ENCODE results near the gene NEK10.

NEK10 gene

DNA sequence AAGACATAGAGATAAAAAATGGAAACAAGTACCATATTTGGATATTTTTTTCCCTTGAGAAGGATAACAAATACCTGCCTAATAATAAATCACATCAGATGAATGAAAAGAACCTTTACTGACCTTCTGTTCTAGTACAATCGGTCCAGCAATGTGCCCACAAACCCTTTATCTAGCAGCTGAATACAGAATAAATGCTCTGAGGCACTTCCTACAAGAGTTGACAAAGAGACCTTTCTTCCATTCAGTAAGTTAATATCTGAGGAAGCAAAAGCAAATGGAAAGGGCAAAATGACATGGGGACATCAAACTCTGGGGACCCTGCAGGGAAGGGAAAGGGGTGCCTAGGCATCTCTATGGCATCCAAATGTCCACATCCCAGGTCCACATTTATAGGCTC, 115.8 kb downstream of the NEK10 start:
- H4K12ac ChIP-seq (ENCODE audit: low read depth, low read length), result no peak overlapping the region
- H3K4me3 ChIP-seq (ENCODE audit: low read depth, low read length), result no peak overlapping the region
- H2BK5ac ChIP-seq (ENCODE audit: low read depth, low read length, poor library complexity), result no peak overlapping the region
- no peaks in the 10 kb centered on the region for H3K4me1 ChIP-seq (ENCODE audit: control insufficient read depth in 1 of 2, insufficient read depth in 2 of 2, low read length in 2 of 2)
- H3K18ac ChIP-seq (ENCODE audit: low read length), result no peak overlapping the region
- H3K14ac ChIP-seq (ENCODE audit: low read length), result no peak overlapping the region
- no peak overlapping the region for H3K4me2 ChIP-seq (ENCODE audit: low read length)
- H2BK12ac ChIP-seq (ENCODE audit: low read length), result no peak overlapping the region
- H3K4ac ChIP-seq (ENCODE audit: low read depth, low read length), result no peak overlapping the region
- H2AFZ ChIP-seq (ENCODE audit: insufficient read depth, low read length, poor library complexity), result no peak overlapping the region
- no peaks in the 10 kb centered on the region for H3K79me2 ChIP-seq (ENCODE audit: control insufficient read depth, insufficient read depth, low read length, poor library complexity)
- H2AK5ac ChIP-seq (ENCODE audit: low read length), result no peak overlapping the region
- H3K27me3 ChIP-seq (ENCODE audit: insufficient read depth, low read length), result no peaks in the 10 kb centered on the region
- no peaks in the 10 kb centered on the region for H3K79me1 ChIP-seq (ENCODE audit: low read length)
- no peak overlapping the region for H2BK120ac ChIP-seq (ENCODE audit: insufficient read depth, low read length, poor library complexity)
- no peak overlapping the region for H4K91ac ChIP-seq (ENCODE audit: low read depth, low read length)
- H3K36me3 ChIP-seq (ENCODE audit: control insufficient read depth in 1 of 2, insufficient read depth in 2 of 2, low read length in 2 of 2), result no peaks in the 10 kb centered on the region
- no peak overlapping the region for H4K8ac ChIP-seq (ENCODE audit: low read depth, low read length)
- H3K23ac ChIP-seq (ENCODE audit: low read length), result no peak overlapping the region
- whole genome bisulfite sequencing (ENCODE audit: extremely low coverage, insufficient coverage, insufficient read length), result no CpG with 5 or more reads among the region's 1 CpG
- H3K9me3 ChIP-seq (ENCODE audit: insufficient read depth, low read depth, low read length), result no peaks in the 10 kb centered on the region
- H3K27ac ChIP-seq (ENCODE audit: low read depth, low read length), result no peak overlapping the region
- no peak overlapping the region for H3K9ac ChIP-seq (ENCODE audit: low read length)
- no peak for DNase-seq

- Histone ChIP-seq H3K27me3 (ENCODE audit: insufficient read depth, low read length) (no peaks in the 10 kb centered on the region), H3K14ac (ENCODE audit: low read length) (no peak overlapping the region), H3K79me1 (ENCODE audit: low read length) (no peaks in the 10 kb centered on the region), H3K4ac (ENCODE audit: low read depth, low read length) (no peak overlapping the region), H2BK12ac (ENCODE audit: low read length) (no peak overlapping the region), H3K18ac (ENCODE audit: low read length) (no peak overlapping the region), H3K9me3 (ENCODE audit: insufficient read depth, low read depth, low read length) (no peaks in the 10 kb centered on the region), H3K4me3 (ENCODE audit: low read depth, low read length) (no peak overlapping the region), H2BK120ac (ENCODE audit: insufficient read depth, low read length, poor library complexity) (no peak overlapping the region), H4K12ac (ENCODE audit: low read depth, low read length) (no peak overlapping the region), H3K9ac (ENCODE audit: low read length) (no peak overlapping the region), H2AK5ac (ENCODE audit: low read length) (no peak overlapping the region), H3K23ac (ENCODE audit: low read length) (no peak overlapping the region), H3K4me1 (ENCODE audit: control insufficient read depth in 1 of 2, insufficient read depth in 2 of 2, low read length in 2 of 2) (no peaks in the 10 kb centered on the region), H2AFZ (ENCODE audit: insufficient read depth, low read length, poor library complexity) (no peak overlapping the region), H2BK5ac (ENCODE audit: low read depth, low read length, poor library complexity) (no peak overlapping the region), H3K79me2 (ENCODE audit: control insufficient read depth, insufficient read depth, low read length, poor library complexity) (no peaks in the 10 kb centered on the region), H3K36me3 (ENCODE audit: control insufficient read depth in 1 of 2, insufficient read depth in 2 of 2, low read length in 2 of 2) (no peaks in the 10 kb centered on the region), H4K91ac (ENCODE audit: low read depth, low read length) (no peak overlapping the region), H3K4me2 (ENCODE audit: low read length) (no peak overlapping the region), H4K8ac (ENCODE audit: low read depth, low read length) (no peak overlapping the region), H3K27ac (ENCODE audit: low read depth, low read length) (no peak overlapping the region)
- DNase-seq, result no peak
Measured at GRCh38 chr3:27252646-27253045, 116.5 kb downstream of the NEK10 start.

- Histone ChIP-seq H3K9me3 (ENCODE audit: insufficient read depth, low read depth, low read length) (no peaks in the 10 kb centered on the region), H3K79me2 (ENCODE audit: control insufficient read depth, insufficient read depth, low read length, poor library complexity) (no peaks in the 10 kb centered on the region), H2AFZ (ENCODE audit: insufficient read depth, low read length, poor library complexity) (no peak overlapping the region), H3K79me1 (ENCODE audit: low read length) (no peaks in the 10 kb centered on the region), H3K4me1 (ENCODE audit: control insufficient read depth in 1 of 2, insufficient read depth in 2 of 2, low read length in 2 of 2) (no peaks in the 10 kb centered on the region), H3K23ac (ENCODE audit: low read length) (no peak overlapping the region), H2AK5ac (ENCODE audit: low read length) (no peak overlapping the region), H4K8ac (ENCODE audit: low read depth, low read length) (no peak overlapping the region), H3K27ac (ENCODE audit: low read depth, low read length) (no peak overlapping the region), H2BK5ac (ENCODE audit: low read depth, low read length, poor library complexity) (no peak overlapping the region), H3K9ac (ENCODE audit: low read length) (no peak overlapping the region), H4K91ac (ENCODE audit: low read depth, low read length) (no peak overlapping the region), H2BK120ac (ENCODE audit: insufficient read depth, low read length, poor library complexity) (no peak overlapping the region), H3K36me3 (ENCODE audit: control insufficient read depth in 1 of 2, insufficient read depth in 2 of 2, low read length in 2 of 2) (no peaks in the 10 kb centered on the region), H3K27me3 (ENCODE audit: insufficient read depth, low read length) (no peaks in the 10 kb centered on the region), H3K4ac (ENCODE audit: low read depth, low read length) (no peak overlapping the region), H3K14ac (ENCODE audit: low read length) (no peak overlapping the region), H3K4me2 (ENCODE audit: low read length) (no peak overlapping the region), H2BK12ac (ENCODE audit: low read length) (no peak overlapping the region), H3K4me3 (ENCODE audit: low read depth, low read length) (no peak overlapping the region), H3K18ac (ENCODE audit: low read length) (no peak overlapping the region), H4K12ac (ENCODE audit: low read depth, low read length) (no peak overlapping the region)
- no peak for DNase-seq
- no CpG with 5 or more reads among the region's 2 CpGs for WGBS (ENCODE audit: extremely low coverage, insufficient coverage, insufficient read length)
Measured at GRCh38 chr3:27244374-27244773, 124.8 kb downstream of the NEK10 start.

- Histone ChIP-seq H3K4me3 (ENCODE audit: low read depth, low read length) (no peak overlapping the region), H2BK120ac (ENCODE audit: insufficient read depth, low read length, poor library complexity) (no peak overlapping the region), H3K18ac (ENCODE audit: low read length) (no peak overlapping the region), H4K12ac (ENCODE audit: low read depth, low read length) (no peak overlapping the region), H4K8ac (ENCODE audit: low read depth, low read length) (no peak overlapping the region), H3K4me2 (ENCODE audit: low read length) (no peak overlapping the region), H3K27ac (ENCODE audit: low read depth, low read length) (no peak overlapping the region), H3K79me2 (ENCODE audit: control insufficient read depth, insufficient read depth, low read length, poor library complexity) (no peaks in the 10 kb centered on the region), H3K9ac (ENCODE audit: low read length) (no peak overlapping the region), H3K27me3 (ENCODE audit: insufficient read depth, low read length) (no peaks in the 10 kb centered on the region), H2BK5ac (ENCODE audit: low read depth, low read length, poor library complexity) (no peak overlapping the region), H3K9me3 (ENCODE audit: insufficient read depth, low read depth, low read length) (no peaks in the 10 kb centered on the region), H3K4ac (ENCODE audit: low read depth, low read length) (no peak overlapping the region), H2AFZ (ENCODE audit: insufficient read depth, low read length, poor library complexity) (no peak overlapping the region), H2BK12ac (ENCODE audit: low read length) (no peak overlapping the region), H3K4me1 (ENCODE audit: control insufficient read depth in 1 of 2, insufficient read depth in 2 of 2, low read length in 2 of 2) (no peaks in the 10 kb centered on the region), H4K91ac (ENCODE audit: low read depth, low read length) (no peak overlapping the region), H3K79me1 (ENCODE audit: low read length) (no peaks in the 10 kb centered on the region), H3K23ac (ENCODE audit: low read length) (no peak overlapping the region), H2AK5ac (ENCODE audit: low read length) (no peak overlapping the region), H3K14ac (ENCODE audit: low read length) (no peak overlapping the region), H3K36me3 (ENCODE audit: control insufficient read depth in 1 of 2, insufficient read depth in 2 of 2, low read length in 2 of 2) (no peaks in the 10 kb centered on the region)
- DNase-seq, result no peak
Measured at GRCh38 chr3:27239951-27240350, 129.2 kb downstream of the NEK10 start.

DNA sequence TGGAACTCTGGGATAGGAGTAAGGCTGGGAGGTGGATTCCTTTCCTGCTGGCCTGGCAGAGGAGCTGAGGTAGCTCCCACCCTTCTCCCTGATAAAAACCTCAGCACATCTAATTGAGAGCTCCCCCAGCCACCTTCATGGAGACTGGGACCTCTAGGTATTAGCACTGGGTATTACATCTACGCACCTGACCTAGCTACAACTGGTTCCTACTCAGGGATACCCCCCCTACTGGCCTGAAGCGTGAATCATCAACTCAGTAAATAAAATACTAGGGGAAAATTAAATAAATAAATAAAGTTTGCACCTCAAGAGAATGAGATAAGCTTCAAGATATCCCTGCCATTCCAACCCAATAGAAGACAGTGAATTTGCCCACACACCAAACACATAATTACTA, 140.4 kb downstream of the NEK10 start:
- Histone ChIP-seq H2AFZ (ENCODE audit: insufficient read depth, low read length, poor library complexity) (no peak overlapping the region), H3K27ac (ENCODE audit: low read depth, low read length) (no peak overlapping the region), H3K4me1 (ENCODE audit: control insufficient read depth in 1 of 2, insufficient read depth in 2 of 2, low read length in 2 of 2) (no peaks in the 10 kb centered on the region), H2BK12ac (ENCODE audit: low read length) (no peak overlapping the region), H3K23ac (ENCODE audit: low read length) (no peak overlapping the region), H2BK120ac (ENCODE audit: insufficient read depth, low read length, poor library complexity) (no peak overlapping the region), H4K12ac (ENCODE audit: low read depth, low read length) (no peak overlapping the region), H3K9ac (ENCODE audit: low read length) (no peak overlapping the region), H3K79me2 (ENCODE audit: control insufficient read depth, insufficient read depth, low read length, poor library complexity) (no peaks in the 10 kb centered on the region), H3K4ac (ENCODE audit: low read depth, low read length) (no peak overlapping the region), H3K79me1 (ENCODE audit: low read length) (no peaks in the 10 kb centered on the region), H3K9me3 (ENCODE audit: insufficient read depth, low read depth, low read length) (no peaks in the 10 kb centered on the region), H3K4me2 (ENCODE audit: low read length) (no peak overlapping the region), H4K8ac (ENCODE audit: low read depth, low read length) (no peak overlapping the region), H4K91ac (ENCODE audit: low read depth, low read length) (no peak overlapping the region), H3K36me3 (ENCODE audit: control insufficient read depth in 1 of 2, insufficient read depth in 2 of 2, low read length in 2 of 2) (no peaks in the 10 kb centered on the region), H3K27me3 (ENCODE audit: insufficient read depth, low read length) (no peaks in the 10 kb centered on the region), H3K4me3 (ENCODE audit: low read depth, low read length) (no peak overlapping the region), H3K18ac (ENCODE audit: low read length) (no peak overlapping the region), H2AK5ac (ENCODE audit: low read length) (no peak overlapping the region), H2BK5ac (ENCODE audit: low read depth, low read length, poor library complexity) (no peak overlapping the region), H3K14ac (ENCODE audit: low read length) (no peak overlapping the region)
- no CpG with 5 or more reads among the region's 2 CpGs for WGBS (ENCODE audit: extremely low coverage, insufficient coverage, insufficient read length)
- DNase-seq, result peak in 1 of 2 donors; percentile 4
